PFSK-1 (cell line): Measurements from ENCODE around the gene SUFU.

Source experiments
- FOXP2 ChIP-seq: optimal IDR thresholded peaks from 2 replicates; pipeline ENCODE3; 2011; ENCODE audit warnings: borderline replicate concordance, control low read depth, inconsistent platforms; ENCODE audit not compliant: insufficient read depth; ENCODE audit errors: extremely low read length, extremely low read depth
- POLR2AphosphoS5 ChIP-seq: IDR thresholded peaks from 2 replicates; pipeline ENCODE4 v1.6.1; 2012; ENCODE audit warnings: low read depth, mild to moderate bottlenecking, control low read depth, low read length, moderate library complexity
- REST ChIP-seq, 2 experiments: IDR thresholded peaks; 2 replicates each; pipeline versions ENCODE4 v1.6.1 to v1.8.0; 2011 to 2012; ENCODE audit warnings: low read depth in 2 of 2, low read length in 2 of 2, control low read depth in 1 of 2, inconsistent platforms in 1 of 2, mild to moderate bottlenecking in 1 of 2, moderate library complexity in 1 of 2; ENCODE audit not compliant: insufficient read depth in 1 of 2
- SIN3A ChIP-seq: IDR thresholded peaks from 2 replicates; pipeline ENCODE4 v1.6.1; 2012; ENCODE audit warnings: mild to moderate bottlenecking, low read length, moderate library complexity, borderline replicate concordance; ENCODE audit not compliant: insufficient read depth
- TAF1 ChIP-seq: IDR thresholded peaks from 2 replicates; pipeline ENCODE4 v1.6.1; 2012; ENCODE audit warnings: low read length, control low read depth, borderline replicate concordance; ENCODE audit not compliant: insufficient read depth

SUFU gene

GRCh38 chr10:102545265-102545871, 41.6 kb downstream of the SUFU start:
- TF ChIP-seq POLR2AphosphoS5: no peak
- no peak for TF ChIP-seq SIN3A
- TF ChIP-seq FOXP2: no peak
- TF ChIP-seq TAF1: no peak
- TF ChIP-seq REST (IDR thresholded peaks at IDR 0.05; ENCODE audit: insufficient read depth in 1 of 2, low read depth in 2 of 2, low read length in 2 of 2): no peak

- TF ChIP-seq POLR2AphosphoS5: no peak
- TF ChIP-seq SIN3A: no peak
- no peak for TF ChIP-seq REST (IDR thresholded peaks at IDR 0.05; ENCODE audit: insufficient read depth in 1 of 2, low read depth in 2 of 2, low read length in 2 of 2)
- no peak for TF ChIP-seq FOXP2
- no peak for TF ChIP-seq TAF1
These were observed 42.2 kb downstream of the SUFU start for GRCh38 chr10:102545997-102546396.

- TF ChIP-seq SIN3A (no peak), REST (IDR thresholded peaks at IDR 0.05; ENCODE audit: insufficient read depth in 1 of 2, low read depth in 2 of 2, low read length in 2 of 2) (no peak), FOXP2 (no peak), TAF1 (no peak), POLR2AphosphoS5 (no peak)
These were observed 43.0 kb downstream of the SUFU start for GRCh38 chr10:102546606-102547320.

- TF ChIP-seq POLR2AphosphoS5: no peak
- TF ChIP-seq SIN3A: no peak
- TF ChIP-seq REST (IDR thresholded peaks at IDR 0.05; ENCODE audit: insufficient read depth in 1 of 2, low read depth in 2 of 2, low read length in 2 of 2): no peak
- TF ChIP-seq FOXP2: no peak
- no peak for TF ChIP-seq TAF1
These were observed 45.8 kb downstream of the SUFU start for GRCh38 chr10:102549549-102549948.
